Mesothelial cell of epicardium (in vitro differentiated cells): ENCODE measurements around the gene TMEM183A. TPM values are rescaled to one million over a fixed set of nuclear protein-coding genes. Genes with fewer than 3 reads are reported as not detected.

Experiments
- DNase-seq, 2 experiments: peaks; one replicate each; pipeline ENCODE4 v3.0.0; 2021; ENCODE audit warnings: low spot score in 2 of 2; ENCODE audit not compliant: unreplicated experiment in 2 of 2
- H3K27ac Mint-ChIP-seq: 2 replicates; pipeline ENCODE4 v1.8.0; 2021; ENCODE audit warnings: mixed read lengths
- H3K27me3 Mint-ChIP-seq: 2 replicates; pipeline ENCODE4 v1.8.0; 2021; ENCODE audit warnings: low read depth, mixed read lengths
- H3K36me3 Mint-ChIP-seq: 2 replicates; pipeline ENCODE4 v1.8.0; 2021; ENCODE audit warnings: mixed read lengths
- H3K4me1 Mint-ChIP-seq: 2 replicates; pipeline ENCODE4 v1.8.0; 2021; ENCODE audit warnings: mixed read lengths
- H3K4me3 Mint-ChIP-seq: 2 replicates; pipeline ENCODE4 v1.8.0; 2021; ENCODE audit warnings: mild to moderate bottlenecking, moderate library complexity, mixed read lengths
- H3K9me3 Mint-ChIP-seq: 2 replicates; pipeline ENCODE4 v1.8.0; 2021; ENCODE audit warnings: mixed read lengths
- CTCF ChIP-seq: fragments of 200-600 bp; sonication (generic); IDR thresholded peaks from one replicate; pipeline ENCODE4 v1.5.0; 2021; ENCODE audit warnings: antibody characterized with exemption; ENCODE audit not compliant: unreplicated experiment
- total RNA-seq: library from RNA; stranded (reverse); gene quantifications from 3 replicates; pipeline ENCODE4 v1.2.1, GENCODE V29; 2021

TMEM183A gene
- total RNA-seq, 1 donor from 2014 or later = 58.4 TPM

DNA sequence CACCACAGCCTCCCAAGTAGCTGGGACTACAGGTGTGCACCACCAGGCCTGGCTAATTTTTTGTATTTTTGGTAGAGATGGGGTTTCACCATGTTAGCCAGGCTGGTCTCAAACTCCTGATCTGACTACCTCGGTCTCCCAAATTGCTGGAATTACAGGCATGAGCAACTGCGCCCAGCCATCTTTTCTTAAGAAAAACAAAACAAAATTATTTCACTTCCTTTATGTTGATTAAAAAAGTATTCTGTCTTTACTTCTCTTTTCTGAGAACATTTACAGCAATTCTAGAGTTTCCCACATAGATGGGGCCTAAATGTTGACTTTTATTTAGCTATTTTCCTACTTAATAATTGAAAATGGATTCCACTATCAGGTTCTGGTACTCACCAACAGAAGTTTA lies 17.3 kb upstream of the TMEM183A start:
- H3K9me3 Mint-ChIP-seq = peaks cover 8% of the 10 kb centered on the region
- DNase-seq = no peak
- no peak overlapping the region for H3K27ac Mint-ChIP-seq
- H3K4me1 Mint-ChIP-seq = no peaks in the 10 kb centered on the region
- H3K4me3 Mint-ChIP-seq = no peak overlapping the region
- TF ChIP-seq CTCF = no peak
- H3K27me3 Mint-ChIP-seq = peaks cover 69% of the 10 kb centered on the region
- no peaks in the 10 kb centered on the region for H3K36me3 Mint-ChIP-seq

DNA sequence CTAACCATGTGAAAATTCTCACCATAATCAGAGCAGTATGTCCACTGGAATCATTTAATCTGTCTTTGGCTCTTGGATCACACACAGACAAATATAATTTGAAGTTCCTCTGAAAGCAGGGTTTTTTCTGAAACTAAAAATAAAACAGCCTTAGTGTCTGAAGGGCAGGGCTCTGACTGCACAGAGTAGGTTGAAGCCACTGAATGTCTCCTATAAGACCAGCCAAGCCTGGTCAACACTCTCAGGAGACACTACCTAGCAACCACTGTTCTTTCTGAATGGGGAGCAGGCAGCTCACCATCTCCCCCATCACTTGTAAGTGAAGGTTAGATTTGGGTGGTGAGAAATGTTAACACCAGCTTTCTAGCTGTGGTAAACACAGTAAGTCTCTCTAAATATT lies 16.1 kb upstream of the TMEM183A start:
- no peak for DNase-seq
- no peaks in the 10 kb centered on the region for H3K4me1 Mint-ChIP-seq
- H3K9me3 Mint-ChIP-seq = peaks cover 8% of the 10 kb centered on the region
- H3K36me3 Mint-ChIP-seq = no peaks in the 10 kb centered on the region
- peaks cover 75% of the 10 kb centered on the region for H3K27me3 Mint-ChIP-seq
- no peak overlapping the region for H3K27ac Mint-ChIP-seq
- H3K4me3 Mint-ChIP-seq = no peak overlapping the region
- TF ChIP-seq CTCF = no peak

DNA sequence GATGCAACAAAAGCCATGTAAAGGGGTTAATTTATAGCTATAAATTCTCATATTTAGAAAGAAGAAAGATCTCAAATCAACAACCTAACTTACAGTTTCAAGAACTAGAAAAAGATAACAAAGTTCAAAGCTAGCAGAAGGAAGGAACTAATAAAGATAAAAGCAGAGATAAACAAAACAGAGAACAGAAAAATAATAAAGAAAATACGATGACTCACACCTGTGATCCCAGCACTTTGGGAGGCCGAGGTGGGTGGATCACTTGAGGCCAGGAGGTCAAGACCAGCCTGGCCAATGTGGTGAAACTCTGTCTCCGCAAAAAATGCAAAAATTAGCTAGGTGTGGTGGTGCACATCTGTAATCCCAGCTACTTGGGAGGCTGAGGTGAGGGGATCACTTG lies 12.4 kb upstream of the TMEM183A start:
- Mint-ChIP-seq H3K27ac (no peak overlapping the region), H3K36me3 (no peaks in the 10 kb centered on the region), H3K27me3 (peaks cover 76% of the 10 kb centered on the region), H3K4me1 (no peaks in the 10 kb centered on the region), H3K4me3 (no peak overlapping the region), H3K9me3 (peaks cover 8% of the 10 kb centered on the region)
- no peak for DNase-seq
- TF ChIP-seq CTCF = no peak

- Mint-ChIP-seq H3K27ac (no peak overlapping the region), H3K36me3 (no peaks in the 10 kb centered on the region), H3K27me3 (peaks cover 44% of the 10 kb centered on the region), H3K9me3 (no peaks in the 10 kb centered on the region), H3K4me1 (no peaks in the 10 kb centered on the region), H3K4me3 (no peak overlapping the region)
- peak; percentile 54 for TF ChIP-seq CTCF
- DNase-seq = peak in 1 of 2 experiments; percentile 58
These were observed 8.1 kb upstream of the TMEM183A start for GRCh38 chr1:202998836-202999750.

- no peaks in the 10 kb centered on the region for H3K4me1 Mint-ChIP-seq
- H3K36me3 Mint-ChIP-seq = no peaks in the 10 kb centered on the region
- H3K4me3 Mint-ChIP-seq = no peak overlapping the region
- no peak for DNase-seq
- H3K9me3 Mint-ChIP-seq = no peaks in the 10 kb centered on the region
- H3K27me3 Mint-ChIP-seq = peaks cover 35% of the 10 kb centered on the region
- no peak for TF ChIP-seq CTCF
- no peak overlapping the region for H3K27ac Mint-ChIP-seq
These were observed 6.8 kb upstream of the TMEM183A start for GRCh38 chr1:203000217-203000944.
